ENCODE data around the gene ZNF385A.

DNA sequence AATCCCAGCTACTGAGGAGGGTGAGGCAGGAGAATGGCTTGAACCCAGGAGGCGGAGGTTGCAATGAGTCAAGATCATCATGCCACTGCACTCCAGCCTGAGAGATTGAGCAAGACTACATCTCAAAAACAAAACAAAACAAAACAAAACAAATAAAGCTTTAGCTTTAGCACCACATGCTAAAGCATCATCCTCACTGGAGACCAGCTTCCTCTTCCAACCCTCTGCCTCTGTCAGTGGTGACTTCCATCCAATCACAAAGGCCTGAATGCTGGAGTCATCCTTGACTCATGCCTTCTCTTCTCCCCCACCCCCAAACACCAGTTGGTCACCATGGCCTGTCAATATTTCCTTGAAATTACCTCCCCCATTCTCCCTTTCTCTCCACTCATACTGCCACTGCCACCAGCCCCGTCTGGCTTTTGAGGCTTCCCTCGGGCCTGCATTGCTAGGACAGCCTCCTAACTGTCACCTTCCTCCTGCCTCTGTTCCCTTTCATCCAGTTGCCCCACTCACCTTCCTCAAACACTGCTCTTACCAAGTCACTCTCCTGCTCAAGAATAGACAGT is 1.4 kb downstream of the ZNF385A start:
- TF ChIP-seq, protein P1, sequence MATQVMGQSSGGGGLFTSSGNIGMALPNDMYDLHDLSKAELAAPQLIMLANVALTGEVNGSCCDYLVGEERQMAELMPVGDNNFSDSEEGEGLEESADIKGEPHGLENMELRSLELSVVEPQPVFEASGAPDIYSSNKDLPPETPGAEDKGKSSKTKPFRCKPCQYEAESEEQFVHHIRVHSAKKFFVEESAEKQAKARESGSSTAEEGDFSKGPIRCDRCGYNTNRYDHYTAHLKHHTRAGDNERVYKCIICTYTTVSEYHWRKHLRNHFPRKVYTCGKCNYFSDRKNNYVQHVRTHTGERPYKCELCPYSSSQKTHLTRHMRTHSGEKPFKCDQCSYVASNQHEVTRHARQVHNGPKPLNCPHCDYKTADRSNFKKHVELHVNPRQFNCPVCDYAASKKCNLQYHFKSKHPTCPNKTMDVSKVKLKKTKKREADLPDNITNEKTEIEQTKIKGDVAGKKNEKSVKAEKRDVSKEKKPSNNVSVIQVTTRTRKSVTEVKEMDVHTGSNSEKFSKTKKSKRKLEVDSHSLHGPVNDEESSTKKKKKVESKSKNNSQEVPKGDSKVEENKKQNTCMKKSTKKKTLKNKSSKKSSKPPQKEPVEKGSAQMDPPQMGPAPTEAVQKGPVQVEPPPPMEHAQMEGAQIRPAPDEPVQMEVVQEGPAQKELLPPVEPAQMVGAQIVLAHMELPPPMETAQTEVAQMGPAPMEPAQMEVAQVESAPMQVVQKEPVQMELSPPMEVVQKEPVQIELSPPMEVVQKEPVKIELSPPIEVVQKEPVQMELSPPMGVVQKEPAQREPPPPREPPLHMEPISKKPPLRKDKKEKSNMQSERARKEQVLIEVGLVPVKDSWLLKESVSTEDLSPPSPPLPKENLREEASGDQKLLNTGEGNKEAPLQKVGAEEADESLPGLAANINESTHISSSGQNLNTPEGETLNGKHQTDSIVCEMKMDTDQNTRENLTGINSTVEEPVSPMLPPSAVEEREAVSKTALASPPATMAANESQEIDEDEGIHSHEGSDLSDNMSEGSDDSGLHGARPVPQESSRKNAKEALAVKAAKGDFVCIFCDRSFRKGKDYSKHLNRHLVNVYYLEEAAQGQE (IDR thresholded peaks at IDR 0.05; ENCODE audit: low read depth) = no peak
- TF ChIP-seq, protein P2, sequence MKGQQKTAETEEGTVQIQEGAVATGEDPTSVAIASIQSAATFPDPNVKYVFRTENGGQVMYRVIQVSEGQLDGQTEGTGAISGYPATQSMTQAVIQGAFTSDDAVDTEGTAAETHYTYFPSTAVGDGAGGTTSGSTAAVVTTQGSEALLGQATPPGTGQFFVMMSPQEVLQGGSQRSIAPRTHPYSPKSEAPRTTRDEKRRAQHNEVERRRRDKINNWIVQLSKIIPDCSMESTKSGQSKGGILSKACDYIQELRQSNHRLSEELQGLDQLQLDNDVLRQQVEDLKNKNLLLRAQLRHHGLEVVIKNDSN (IDR thresholded peaks at IDR 0.05) = no peak
- TF ChIP-seq TAF1 (IDR thresholded peaks at IDR 0.05; ENCODE audit: low read depth) (no peak), CEBPB (IDR thresholded peaks at IDR 0.05) (no peak), EP300 (IDR thresholded peaks at IDR 0.05; ENCODE audit: borderline replicate concordance) (no peak), TCF12 (IDR thresholded peaks at IDR 0.05; ENCODE audit: low read depth) (no peak), RAD21 (IDR thresholded peaks at IDR 0.05; ENCODE audit: low read depth) (no peak), CREB1 (IDR thresholded peaks at IDR 0.05; ENCODE audit: low read depth) (no peak), TEAD4 (IDR thresholded peaks at IDR 0.05) (no peak), YY1 (IDR thresholded peaks at IDR 0.05; ENCODE audit: low read depth) (no peak), EGR1 (IDR thresholded peaks at IDR 0.05) (no peak)
- TF ChIP-seq, protein P3, sequence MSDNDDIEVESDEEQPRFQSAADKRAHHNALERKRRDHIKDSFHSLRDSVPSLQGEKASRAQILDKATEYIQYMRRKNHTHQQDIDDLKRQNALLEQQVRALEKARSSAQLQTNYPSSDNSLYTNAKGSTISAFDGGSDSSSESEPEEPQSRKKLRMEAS (IDR thresholded peaks at IDR 0.05) = no peak

Measured in Ishikawa (cell line).